Smooth muscle cell (in vitro differentiated cells): ENCODE results near the gene CSTPP1. TPM values are rescaled to one million over a fixed set of nuclear protein-coding genes. Genes with fewer than 3 reads are reported as not detected.
"Not testable (repeated sequence)": the region's sequence is repeated elsewhere in the genome, so short reads cannot be mapped to it uniquely, and the experiment has no call there.

ENCODE experiments used
- DNase-seq: peaks from one replicate; lab custom pipeline; 2025; ENCODE audit not compliant: unreplicated experiment; lab: John Stamatoyannopoulos, UW
- H2AFZ ChIP-seq: fragments of 200-600 bp; sonication (generic); 2 replicates; pipeline ENCODE4 v1.6.0; 2016; ENCODE audit warnings: antibody characterized with exemption, low read depth, mild to moderate bottlenecking
- H3F3A ChIP-seq: fragments of 200-600 bp; sonication (generic); 2 replicates; pipeline ENCODE4 v1.6.0; 2017; ENCODE audit warnings: antibody characterized with exemption, low read depth
- H3K27ac ChIP-seq: fragments of 200-600 bp; sonication (generic); 2 replicates; pipeline ENCODE4 v1.5.1; 2016; ENCODE audit warnings: low read depth, mild to moderate bottlenecking
- H3K27me3 ChIP-seq: fragments of 200-600 bp; sonication (generic); 2 replicates; pipeline ENCODE4 v1.6.1; 2016; ENCODE audit warnings: low read depth, mild to moderate bottlenecking
- H3K36me3 ChIP-seq: fragments of 200-600 bp; sonication (generic); 2 replicates; pipeline ENCODE4 v1.5.1; 2016; ENCODE audit warnings: low read depth
- H3K4me1 ChIP-seq: fragments of 200-600 bp; sonication (generic); 2 replicates; pipeline ENCODE4 v1.5.1; 2016; ENCODE audit warnings: low read depth
- H3K4me2 ChIP-seq: fragments of 200-600 bp; sonication (generic); 2 replicates; pipeline ENCODE4 v1.6.0; 2016; ENCODE audit warnings: mild to moderate bottlenecking
- H3K4me3 ChIP-seq: fragments of 200-600 bp; sonication (generic); 2 replicates; pipeline ENCODE4 v1.5.1; 2016; ENCODE audit warnings: mild to moderate bottlenecking
- H3K79me2 ChIP-seq: fragments of 200-600 bp; sonication (generic); 2 replicates; pipeline ENCODE4 v1.6.0; 2016; ENCODE audit warnings: low read depth, mild to moderate bottlenecking
- H3K9ac ChIP-seq: fragments of 200-600 bp; sonication (generic); 2 replicates; pipeline ENCODE4 v1.6.0; 2016; ENCODE audit warnings: low read depth
- H3K9me3 ChIP-seq: fragments of 200-600 bp; sonication (generic); replicated peaks from 2 replicates; pipeline ENCODE4 v1.5.1; 2016; ENCODE audit warnings: low read depth
- H4K20me1 ChIP-seq: fragments of 200-600 bp; sonication (generic); 2 replicates; pipeline ENCODE4 v1.6.0; 2016; ENCODE audit warnings: low read depth
- WGBS: methylation state at CpG from one replicate; pipeline ENCODE4 v1.1.7; 2016; ENCODE audit warnings: low lambda C conversion rate; 5-methylcytosine and 5-hydroxymethylcytosine counted together
- polyA plus RNA-seq: library from polyadenylated mRNA; unstranded; fragments of >200 nt; fragmentation: Nextera tagmentation; extraction: Ambion mirVana; gene quantifications from 2 replicates; pipeline ENCODE4 v1.2.1, GENCODE V29; 2016
- total RNA-seq: library from RNA; depleted of rRNA; stranded (reverse); fragments of >200 nt; gene quantifications from 2 replicates; pipeline ENCODE4 v1.2.3, GENCODE V29; 2014
- TF ChIP-seq, protein P1 (sequence below): fragments of 200-600 bp; sonication (generic); IDR thresholded peaks from 2 replicates; pipeline ENCODE4 v1.5.1; 2017; ENCODE audit warnings: borderline replicate concordance, mild to moderate bottlenecking, antibody characterized with exemption; ENCODE audit not compliant: insufficient read depth, poor library complexity, severe bottlenecking

CSTPP1 gene
- total and polyA plus RNA-seq, 2 experiments from 2014 or later, result 37.4 to 44.8 TPM

DNA sequence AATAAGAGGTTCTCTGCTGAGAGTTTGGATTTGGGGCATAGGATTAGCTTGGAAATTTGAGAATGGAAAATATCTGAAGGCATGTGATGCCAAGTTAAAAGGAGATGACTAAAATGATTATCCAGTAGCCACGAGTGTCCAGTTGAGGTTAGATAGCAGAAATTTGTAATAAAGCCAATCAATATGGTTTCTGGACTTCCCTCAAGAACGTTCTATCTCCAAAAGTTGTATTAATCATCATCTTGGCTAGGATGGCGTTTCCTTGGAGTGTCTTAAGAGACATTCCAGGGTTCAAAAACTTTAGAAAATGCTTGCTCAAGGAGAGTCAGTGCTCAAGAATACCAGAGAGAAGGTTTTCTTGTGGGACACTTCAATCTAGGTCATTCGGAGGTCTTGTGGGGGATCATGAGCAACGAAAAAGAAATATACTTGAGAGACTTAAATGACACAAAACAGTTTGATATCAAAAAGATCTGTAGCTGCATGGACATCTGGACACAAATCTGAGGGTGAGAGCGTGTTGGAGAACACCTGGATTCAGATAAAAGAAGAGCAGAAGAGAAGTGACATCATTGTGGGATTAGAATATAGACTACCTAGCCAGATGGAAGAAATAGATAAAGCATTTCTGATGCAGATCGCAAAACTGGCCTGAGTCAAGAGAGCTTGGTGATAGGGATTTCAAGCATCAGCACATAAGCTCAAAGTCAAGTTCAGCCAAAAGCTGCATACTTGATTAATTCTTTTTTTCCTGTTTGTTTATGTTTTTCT, 142.4 kb downstream of the CSTPP1 start:
- DNase-seq, result no peak
- TF ChIP-seq, protein P1, sequence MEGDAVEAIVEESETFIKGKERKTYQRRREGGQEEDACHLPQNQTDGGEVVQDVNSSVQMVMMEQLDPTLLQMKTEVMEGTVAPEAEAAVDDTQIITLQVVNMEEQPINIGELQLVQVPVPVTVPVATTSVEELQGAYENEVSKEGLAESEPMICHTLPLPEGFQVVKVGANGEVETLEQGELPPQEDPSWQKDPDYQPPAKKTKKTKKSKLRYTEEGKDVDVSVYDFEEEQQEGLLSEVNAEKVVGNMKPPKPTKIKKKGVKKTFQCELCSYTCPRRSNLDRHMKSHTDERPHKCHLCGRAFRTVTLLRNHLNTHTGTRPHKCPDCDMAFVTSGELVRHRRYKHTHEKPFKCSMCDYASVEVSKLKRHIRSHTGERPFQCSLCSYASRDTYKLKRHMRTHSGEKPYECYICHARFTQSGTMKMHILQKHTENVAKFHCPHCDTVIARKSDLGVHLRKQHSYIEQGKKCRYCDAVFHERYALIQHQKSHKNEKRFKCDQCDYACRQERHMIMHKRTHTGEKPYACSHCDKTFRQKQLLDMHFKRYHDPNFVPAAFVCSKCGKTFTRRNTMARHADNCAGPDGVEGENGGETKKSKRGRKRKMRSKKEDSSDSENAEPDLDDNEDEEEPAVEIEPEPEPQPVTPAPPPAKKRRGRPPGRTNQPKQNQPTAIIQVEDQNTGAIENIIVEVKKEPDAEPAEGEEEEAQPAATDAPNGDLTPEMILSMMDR, result no peak

DNA sequence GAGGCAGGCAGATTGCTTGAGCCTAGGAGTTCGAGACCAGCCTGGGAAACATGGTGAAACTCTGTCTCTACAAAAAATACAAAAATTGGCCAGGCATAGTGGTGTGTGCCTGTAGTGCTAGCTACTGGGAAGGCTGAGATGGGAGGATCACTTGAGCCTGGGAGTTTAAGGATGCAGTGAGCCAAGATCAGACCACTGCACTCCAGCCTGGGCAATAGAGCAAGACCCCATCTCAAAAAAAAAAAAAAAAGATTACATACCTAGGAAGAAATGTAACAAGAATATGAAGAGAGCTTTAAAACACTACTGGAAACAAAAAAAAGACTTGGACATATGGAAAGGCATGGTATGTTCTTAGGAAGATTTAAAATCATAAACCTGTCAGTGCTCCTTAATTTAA, 144.2 kb downstream of the CSTPP1 start:
- WGBS, result 97% methylated on average over 1 of the region's 1 CpG
- not testable (repeated sequence) for H3K4me3 ChIP-seq, H2AFZ ChIP-seq, DNase-seq, H3K4me2 ChIP-seq, H4K20me1 ChIP-seq, H3K36me3 ChIP-seq, H3K4me1 ChIP-seq, H3K27me3 ChIP-seq, H3K9ac ChIP-seq, H3K9me3 ChIP-seq, H3K27ac ChIP-seq, H3K79me2 ChIP-seq
- peaks cover 14% of the 10 kb centered on the region for H3F3A ChIP-seq

More for the DNA sequence above, 142.4 kb downstream of the CSTPP1 start:
- Histone ChIP-seq H3F3A (peaks cover 11% of the 10 kb centered on the region), H3K79me2 (no peaks in the 10 kb centered on the region), H3K4me1 (no peaks in the 10 kb centered on the region), H3K4me3 (no peak overlapping the region), H2AFZ (no peak overlapping the region), H3K9me3 (no peaks in the 10 kb centered on the region), H3K36me3 (no peaks in the 10 kb centered on the region), H3K27ac (no peak overlapping the region), H3K4me2 (no peak overlapping the region), H3K9ac (no peak overlapping the region), H3K27me3 (no peaks in the 10 kb centered on the region), H4K20me1 (no peaks in the 10 kb centered on the region)
- WGBS, result 86% methylated on average over 7 of the region's 7 CpGs

DNA sequence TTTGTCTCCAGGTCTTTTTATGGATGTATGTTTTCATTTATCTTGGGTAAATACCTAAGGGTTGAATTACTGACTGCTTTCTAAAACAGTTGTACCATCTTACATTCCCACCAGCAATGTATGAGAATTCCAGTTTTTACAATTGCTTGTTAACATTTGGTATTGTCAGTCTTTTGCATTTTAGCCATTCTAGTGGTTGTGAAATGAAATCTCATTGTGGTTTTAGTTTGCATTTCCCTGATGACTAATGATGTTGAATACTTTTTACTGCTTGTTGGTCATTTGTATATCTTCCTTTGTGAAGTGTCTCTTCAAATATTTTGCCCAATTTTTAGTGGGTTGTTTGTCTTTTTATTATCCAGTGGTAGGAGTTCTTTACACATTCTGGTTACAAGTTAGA, 147.4 kb downstream of the CSTPP1 start:
- TF ChIP-seq, protein P1, result no peak

DNA sequence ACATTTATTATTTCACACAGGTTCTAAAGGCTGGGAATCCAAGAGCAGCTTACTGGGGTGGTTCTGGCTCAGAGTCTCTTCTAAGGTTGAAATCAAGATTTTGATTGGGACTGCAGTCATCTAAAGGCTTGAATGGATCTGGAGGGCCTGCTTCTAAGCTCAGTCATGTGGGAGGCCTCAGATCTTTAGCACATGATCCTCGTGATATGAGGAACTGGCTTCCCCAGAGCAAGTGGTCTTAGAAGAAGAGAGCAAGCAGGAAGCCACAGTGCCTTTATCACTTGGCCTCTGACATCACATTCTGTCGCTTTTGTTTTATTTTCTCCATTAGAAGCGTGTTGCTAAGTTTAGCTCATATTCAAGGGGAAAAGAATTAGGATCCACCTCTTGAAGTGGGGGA, 151.2 kb downstream of the CSTPP1 start:
- TF ChIP-seq, protein P1, result no peak
- H3K4me3 ChIP-seq, result no peak overlapping the region
- H3K9me3 ChIP-seq, result no peaks in the 10 kb centered on the region
- WGBS, result 46% methylated on average over 3 of the region's 3 CpGs
- H2AFZ ChIP-seq, result no peak overlapping the region
- no peaks in the 10 kb centered on the region for H3K79me2 ChIP-seq
- DNase-seq, result no peak
- peaks cover 5% of the 10 kb centered on the region for H4K20me1 ChIP-seq
- peaks cover 14% of the 10 kb centered on the region for H3F3A ChIP-seq
- H3K4me2 ChIP-seq, result no peak overlapping the region
- no peak overlapping the region for H3K27ac ChIP-seq
- no peaks in the 10 kb centered on the region for H3K36me3 ChIP-seq
- H3K9ac ChIP-seq, result no peak overlapping the region
- no peaks in the 10 kb centered on the region for H3K27me3 ChIP-seq
- no peaks in the 10 kb centered on the region for H3K4me1 ChIP-seq

More for the DNA sequence above, 147.4 kb downstream of the CSTPP1 start:
- no peaks in the 10 kb centered on the region for H3K27me3 ChIP-seq
- H3K9me3 ChIP-seq, result no peaks in the 10 kb centered on the region
- peak overlapping the region; percentile 27 for H3K4me2 ChIP-seq
- H3K9ac ChIP-seq, result no peak overlapping the region
- no peaks in the 10 kb centered on the region for H3K36me3 ChIP-seq
- peaks cover 14% of the 10 kb centered on the region for H3F3A ChIP-seq
- H4K20me1 ChIP-seq, result peaks cover 5% of the 10 kb centered on the region
- H2AFZ ChIP-seq, result no peak overlapping the region
- H3K27ac ChIP-seq, result peak overlapping the region; percentile 60
- H3K79me2 ChIP-seq, result no peaks in the 10 kb centered on the region
- H3K4me1 ChIP-seq, result no peaks in the 10 kb centered on the region
- H3K4me3 ChIP-seq, result no peak overlapping the region
- DNase-seq, result no peak
